ENCODE results near the gene DGKQ.
"Not testable (repeated sequence)": the region's sequence is repeated elsewhere in the genome, so short reads cannot be mapped to it uniquely, and the experiment has no call there.

The DGKQ gene

DNA sequence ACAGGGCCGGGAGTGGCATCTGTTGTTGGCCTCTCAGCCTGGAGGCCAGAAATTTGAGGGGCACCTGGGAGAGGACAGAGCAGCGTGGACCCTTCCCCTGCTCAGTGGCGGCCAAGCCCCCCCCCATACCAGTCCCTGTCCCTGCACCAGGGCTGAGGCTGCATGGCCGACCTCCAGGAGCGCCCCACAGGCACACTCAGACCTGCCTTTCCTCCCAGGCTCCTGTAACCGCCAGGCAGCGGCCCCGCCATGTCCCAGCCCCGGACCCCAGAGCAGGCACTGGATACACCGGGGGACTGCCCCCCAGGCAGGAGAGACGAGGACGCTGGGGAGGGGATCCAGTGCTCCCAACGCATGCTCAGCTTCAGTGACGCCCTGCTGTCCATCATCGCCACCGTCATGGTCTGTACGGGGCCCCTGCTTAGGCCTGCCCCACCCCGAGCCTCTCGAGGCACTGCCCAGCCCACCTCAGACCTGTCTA lies 25.8 kb downstream of the DGKQ start:
- DNase-seq = no peak

DNA sequence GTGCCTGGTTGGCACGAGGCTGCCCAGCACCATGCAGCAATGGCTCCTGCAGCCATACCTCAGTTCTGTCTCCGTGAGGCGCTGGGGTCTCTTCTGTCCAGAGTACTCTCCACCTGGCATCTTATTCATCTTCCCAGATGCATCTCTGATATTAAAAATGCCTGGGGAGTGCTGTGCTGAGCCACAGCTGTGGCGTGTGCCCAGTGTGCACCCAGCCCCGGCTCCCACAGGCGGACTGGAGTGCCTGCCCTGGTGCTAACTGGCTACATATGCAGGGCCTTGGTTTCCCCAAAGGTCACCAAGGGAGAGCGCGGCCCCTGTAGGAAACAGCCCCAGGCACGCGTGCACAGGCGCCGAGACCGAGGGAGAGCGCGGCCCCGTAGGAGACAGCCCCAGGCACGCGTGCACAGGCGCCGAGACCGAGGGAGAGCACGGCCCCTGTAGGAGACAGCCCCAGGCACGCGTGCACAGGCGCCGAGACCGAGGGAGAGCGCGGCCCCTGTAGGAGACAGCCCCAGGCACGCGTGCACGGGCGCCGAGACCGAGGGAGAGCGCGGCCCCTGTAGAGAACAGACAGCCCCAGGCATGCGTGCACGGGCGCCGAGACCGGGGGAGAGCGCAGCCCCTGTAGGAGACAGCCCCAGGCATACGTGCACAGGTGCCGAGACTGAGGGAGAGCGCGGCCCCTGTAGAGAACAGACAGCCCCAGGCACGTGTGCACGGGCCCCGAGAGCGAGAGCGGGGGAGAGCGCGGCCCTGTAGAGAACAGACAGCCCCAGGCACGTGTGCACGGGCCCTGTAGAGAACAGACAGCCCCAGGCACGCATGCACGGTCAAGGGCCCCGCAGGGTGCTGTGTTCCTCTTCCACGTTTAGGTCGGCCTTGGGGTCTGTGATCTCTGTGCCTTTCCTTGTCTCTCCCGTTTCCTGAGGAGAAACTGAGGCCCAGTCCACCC lies 26.6 kb downstream of the DGKQ start:
- no peak for DNase-seq

DNA sequence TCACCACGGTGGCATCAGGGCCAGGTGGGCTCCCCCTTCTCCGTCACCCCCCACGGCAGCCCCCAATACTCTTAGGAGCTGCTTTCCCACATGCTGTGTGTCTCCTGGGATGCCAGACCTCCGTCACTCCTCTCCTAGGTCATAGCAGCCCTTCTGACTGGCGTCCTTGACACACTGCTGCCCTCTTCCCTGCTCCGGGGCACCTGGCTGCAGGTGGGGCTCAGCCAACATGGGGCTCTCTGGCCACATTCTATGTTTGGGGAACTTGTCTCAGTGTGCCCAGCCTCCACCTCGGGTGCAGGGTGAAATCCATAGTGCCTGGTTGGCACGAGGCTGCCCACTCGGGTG lies 27.3 kb downstream of the DGKQ start:
- DNase-seq = no peak

DNA sequence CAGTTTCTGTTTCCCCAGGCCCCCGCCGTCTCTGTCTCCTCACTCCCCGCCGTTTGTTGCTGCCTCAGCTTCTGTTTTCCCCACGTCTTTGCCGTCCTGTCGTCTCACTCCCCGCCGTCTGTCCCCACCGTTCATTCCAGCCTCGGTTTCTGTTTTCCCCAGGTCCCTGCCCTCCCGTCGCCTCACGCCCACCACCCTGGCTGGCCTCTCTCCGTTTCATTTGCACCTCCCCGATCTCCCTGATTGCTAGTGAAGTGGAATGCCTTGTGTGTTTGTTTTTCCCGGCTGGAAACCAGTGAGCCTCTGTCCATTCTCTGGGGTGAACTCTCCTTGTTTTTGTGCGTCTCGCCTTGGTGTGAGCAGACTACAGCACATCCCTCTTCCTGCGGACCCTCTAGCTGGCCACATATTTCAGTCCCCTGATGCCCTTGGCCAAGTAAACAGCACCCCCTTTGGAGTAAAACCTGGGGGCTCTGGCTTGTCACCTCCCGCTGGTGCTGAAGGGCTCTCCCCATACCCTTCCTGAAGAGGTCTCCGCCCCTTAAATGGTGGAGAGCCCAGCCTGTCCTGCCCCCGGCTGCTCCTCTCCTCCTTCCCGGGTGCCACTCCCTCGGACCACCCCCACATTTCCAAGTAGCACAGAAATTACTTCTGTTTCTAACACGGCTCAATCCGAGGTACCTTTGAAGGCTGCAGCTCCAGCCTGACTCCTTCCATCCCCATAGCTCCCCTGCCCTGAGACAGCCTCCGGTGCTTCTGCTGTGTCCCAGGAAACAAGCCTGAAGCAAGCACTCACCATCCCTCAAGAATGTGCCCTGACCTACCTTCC lies 27.9 kb downstream of the DGKQ start:
- no peak for DNase-seq

DNA sequence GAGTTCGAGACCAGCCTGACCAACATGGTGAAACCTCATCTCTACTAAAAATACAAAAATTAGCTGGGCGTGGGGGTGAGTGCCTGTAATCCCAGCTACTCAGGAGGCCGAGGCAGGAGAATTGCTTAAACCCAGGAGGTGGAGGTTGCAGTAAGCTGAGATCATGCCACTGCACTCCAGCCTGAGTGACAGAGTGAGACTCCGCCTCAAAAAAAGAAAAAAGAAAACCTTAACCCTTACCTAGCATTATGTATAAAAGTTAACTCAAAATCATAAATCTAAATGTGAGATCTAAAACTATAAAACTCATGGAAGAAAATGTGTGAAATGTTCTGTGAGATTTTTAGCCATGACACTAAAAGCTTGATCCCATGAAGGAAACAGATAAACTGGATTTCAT lies 33.9 kb downstream of the DGKQ start:
- not testable (repeated sequence) for DNase-seq

DNA sequence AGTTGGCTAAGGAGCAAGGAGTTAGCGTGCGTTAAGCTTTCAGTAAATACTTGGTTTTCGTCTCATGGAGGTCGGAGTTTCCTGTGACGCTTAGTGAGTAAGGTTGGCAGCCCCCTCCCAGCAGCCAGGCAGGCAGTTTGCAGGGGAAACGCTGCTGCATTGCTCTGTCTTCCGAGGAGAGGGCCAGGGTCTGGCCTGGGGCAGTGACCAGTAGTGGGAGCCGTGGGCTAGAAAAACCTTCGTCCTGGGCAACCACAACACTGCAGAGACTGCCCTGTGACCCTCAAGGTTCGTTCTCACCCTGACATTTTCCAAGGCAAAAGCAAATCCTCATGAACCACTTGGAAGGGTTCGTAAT lies 40.7 kb downstream of the DGKQ start:
- no peak for DNase-seq

DNA sequence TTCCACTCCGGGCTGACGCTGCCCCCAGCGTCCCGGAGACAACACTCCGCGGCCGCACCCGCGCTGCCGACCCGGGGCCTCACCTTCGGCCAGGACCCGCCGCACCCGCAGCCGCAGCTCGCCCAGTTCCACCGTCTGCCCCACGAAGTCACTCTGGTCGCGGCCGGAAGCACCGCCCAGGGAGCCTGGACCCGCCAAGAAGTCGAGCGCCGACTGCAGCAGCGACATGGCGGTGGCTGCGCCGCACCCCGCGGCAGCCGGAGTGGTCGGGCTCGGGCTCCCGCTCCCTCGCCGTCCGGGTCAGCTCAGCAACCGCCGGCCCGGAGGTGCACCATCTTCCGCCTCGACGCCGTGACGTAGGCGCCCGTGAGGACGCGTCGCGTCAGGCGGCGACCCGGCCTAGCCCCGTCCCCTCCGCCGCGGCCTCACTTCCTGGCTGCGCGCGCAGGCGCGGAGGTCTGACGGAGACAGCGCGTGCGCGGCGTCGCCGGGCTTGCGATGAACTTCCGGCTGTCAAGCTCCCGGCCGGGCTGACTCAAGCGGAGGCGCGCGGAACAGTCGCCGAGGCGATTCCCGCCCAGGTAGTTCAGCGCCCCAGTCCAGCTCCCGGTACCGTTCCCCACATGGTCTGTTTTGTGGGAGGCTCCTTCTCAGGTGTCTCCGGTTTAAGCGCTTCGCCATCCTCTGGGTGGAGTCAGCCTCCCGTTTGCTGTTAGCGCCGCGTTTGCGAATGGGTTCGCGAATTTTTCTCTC lies 41.2 kb downstream of the DGKQ start, which contains the start of the genes GAK and TMEM175:
TSS of gene GAK (minus strand) at position 357 of the 753 bp plus-strand sequence. CDS start at position 228, 129 bp downstream.
TSS of gene TMEM175 (plus strand) at position 501 of the 753 bp plus-strand sequence. CDS start 15,280 bp downstream, outside the sequence.
- peak; percentile 55 for DNase-seq

DNA sequence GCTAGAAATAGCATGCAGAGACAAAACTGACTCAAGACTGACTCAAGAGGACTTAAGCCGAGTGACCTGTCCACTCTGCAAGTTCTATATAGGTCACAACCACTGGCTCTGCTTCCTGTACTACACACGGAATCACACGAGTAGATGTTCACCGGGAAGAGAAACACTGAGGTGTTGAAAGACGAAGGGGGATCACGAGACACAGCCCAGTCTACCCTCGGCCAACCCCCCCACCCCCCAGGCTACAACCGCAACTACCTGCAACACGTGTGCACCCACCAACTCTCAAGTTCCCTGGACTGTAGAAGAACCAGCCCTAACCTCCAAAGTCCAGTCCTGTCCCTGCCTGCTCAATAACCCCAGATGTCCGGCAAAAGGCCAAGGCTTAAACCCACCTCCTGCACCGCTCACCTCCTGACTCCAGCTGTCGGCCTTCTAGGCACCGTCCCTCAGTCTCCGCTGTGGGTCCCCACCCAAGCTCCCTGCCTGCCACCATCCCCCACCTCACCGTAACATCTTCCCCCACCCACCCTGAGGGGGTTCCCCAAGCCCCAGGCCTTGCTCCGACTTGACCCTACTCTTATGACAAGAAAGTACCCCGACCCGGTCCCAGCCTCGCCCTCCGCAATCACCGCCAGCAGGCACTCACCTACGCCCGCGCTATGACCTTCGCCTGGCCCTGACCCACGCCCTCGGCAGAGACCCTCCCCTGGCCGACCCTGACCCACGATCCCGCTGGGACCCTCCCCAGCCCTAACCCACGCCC lies 42.0 kb downstream of the DGKQ start:
- DNase-seq = no peak

DNA sequence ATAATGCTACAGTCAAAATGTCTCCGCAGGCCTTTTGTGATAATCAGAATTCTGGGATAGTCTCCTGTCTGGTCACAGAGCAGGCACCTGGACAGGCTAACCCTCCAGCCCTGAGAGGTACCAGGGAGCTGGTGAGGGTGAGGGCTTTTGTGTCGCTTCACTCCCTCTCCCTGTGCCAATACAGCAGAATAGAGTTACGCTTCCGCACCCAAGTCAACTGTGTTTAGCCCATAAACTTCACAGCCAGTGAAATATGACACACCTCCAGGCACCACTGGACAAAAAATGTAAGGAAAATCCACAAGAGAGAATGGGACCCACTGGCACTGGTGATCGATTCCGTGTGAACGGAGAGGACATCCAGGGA lies 42.6 kb downstream of the DGKQ start:
- DNase-seq = no peak

DNA sequence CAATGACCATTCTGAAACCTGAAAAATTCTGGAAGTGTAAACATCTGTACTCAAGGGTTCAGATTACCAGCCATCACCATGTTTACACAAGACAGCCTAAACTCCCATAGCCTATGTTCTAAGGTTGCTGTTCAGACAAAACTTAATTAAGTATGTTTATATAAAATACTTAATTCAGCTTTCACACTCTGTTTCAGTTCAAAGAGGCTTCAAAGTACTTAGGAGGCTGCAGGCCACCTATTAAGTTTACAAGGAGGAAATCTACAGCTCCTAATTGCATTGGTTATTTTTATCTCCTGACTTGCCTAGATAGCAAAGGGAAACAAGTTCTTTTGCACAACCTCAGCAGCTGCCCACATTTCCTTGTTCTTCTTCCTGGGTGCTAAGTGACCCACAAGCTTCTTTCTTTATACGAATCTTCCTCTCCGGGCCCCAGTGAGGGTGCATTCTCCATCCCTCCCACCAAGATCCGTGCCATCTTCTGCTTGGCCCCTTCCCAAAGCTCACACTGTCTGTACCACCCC lies 43.3 kb downstream of the DGKQ start:
- no peak for DNase-seq

DNA sequence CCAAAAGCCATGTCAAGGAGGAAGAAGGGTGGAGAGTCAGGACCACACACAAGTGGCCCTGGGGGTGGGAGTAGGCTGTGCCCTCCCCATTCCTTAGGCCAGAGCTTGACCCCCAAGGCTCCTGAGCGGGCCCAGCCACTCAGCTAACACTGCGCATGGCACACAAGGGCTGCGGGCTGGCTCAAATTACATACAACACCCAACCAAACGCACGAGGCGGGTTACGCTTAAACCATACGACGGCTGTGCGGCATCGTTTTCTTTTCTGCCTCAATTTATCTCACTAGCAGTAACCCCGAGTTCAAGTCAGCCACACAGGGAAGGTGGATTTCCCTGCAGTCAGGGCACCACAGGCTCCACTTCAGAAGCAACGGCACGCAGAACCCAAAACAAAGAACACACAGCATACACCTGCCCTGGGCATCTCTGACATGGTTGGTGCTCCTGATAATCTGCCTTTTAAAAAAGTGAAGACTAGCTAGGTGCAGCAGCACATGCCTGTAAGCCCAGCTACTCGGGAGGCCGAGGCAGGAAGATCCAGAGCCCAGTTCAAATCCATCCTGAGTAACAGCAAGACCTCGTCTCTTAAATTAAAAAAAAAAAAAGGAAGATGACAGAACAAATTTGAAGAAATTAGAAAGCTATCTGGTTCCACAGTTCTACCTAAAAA lies 44.1 kb downstream of the DGKQ start:
- DNase-seq = no peak

DNA sequence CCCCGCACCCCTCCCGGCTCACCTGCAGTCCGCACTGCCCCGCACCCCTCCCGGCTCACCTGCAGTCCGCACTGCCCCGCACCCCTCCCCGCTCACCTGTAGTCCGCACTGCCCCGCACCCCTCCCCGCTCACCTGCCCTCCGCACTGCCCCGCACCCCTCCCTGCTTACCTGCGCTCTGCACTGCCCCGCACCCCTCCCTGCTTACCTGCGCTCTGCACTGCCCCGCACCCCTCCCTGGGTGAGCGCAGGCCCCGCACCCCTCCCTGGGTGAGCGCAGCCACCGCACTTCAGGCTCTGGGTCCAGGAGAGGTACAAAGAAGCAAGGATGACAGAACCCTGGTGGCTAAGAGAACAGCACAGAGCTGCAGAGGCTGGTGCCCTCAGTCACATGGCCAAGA lies 45.8 kb downstream of the DGKQ start:
- not testable (repeated sequence) for DNase-seq

DNA sequence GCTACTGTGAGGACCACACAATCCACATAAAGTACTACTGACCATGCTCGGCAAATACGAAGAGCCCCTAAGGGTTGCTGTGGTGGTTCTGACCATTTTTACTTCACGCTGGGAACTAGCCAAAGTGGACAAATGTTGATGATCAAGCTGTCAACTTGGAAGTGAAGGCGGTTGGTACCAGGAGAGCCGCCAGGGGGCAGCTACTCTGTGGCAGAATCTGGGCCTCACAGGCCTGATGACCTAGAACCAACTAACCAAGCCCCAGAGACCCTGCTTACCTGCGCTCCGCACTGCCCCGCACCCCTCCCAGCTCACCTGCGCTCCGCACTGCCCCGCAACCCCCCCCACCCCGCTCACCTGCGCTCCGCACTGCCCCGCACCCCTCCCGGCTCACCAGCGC lies 46.8 kb downstream of the DGKQ start:
- DNase-seq = no peak

DNA sequence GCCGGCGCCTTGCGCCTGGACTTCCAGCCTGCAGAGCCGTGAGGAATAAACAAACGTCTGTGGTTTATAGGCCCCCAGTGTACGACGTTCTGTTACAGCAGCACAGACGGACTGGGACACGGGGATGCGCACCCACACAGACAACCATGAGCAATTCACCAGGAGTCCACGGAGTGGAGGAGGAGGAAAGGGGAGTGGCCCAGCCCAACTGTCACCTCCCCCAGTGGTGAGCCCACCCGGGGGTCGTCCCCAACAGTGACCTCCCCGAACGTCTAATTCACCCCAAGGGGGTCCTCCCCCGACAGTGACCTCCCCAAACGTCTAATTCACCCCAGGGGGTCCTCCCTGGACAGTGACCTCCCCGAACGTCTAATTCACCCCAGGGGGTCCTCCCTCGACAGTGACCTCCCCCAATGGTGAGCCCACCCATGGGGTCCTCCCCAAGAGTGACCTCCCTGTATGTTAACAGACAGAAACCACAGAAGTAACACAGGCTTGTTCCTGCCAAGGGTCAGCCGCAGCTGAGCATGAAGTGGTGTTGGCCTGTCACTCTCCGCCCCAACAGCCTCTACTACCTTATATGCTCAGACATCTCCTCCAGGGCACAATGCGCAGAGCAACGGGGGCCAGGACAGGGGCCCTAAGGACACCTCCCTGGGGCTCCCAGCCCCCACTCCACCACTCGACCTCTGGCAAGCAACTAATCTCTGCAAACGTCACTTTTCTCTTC lies 47.4 kb downstream of the DGKQ start:
- no peak for DNase-seq

DNA sequence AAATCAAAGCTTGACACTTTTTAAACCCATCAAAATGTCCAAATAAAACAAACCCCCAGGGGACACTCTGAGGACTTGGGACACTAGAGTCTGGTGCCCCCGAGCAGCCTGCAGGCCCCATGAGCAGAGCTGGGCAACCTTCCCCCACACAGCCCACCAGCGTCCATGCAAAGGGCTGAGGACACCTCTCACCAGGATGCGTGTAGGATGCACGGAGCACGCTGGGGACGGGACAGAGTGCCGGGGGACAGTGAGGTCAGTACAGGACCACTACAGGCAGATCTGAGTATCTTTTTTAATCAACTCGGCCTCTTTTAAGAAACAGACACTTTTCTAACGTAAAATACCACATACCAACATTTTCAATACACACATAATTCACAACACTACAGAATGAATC lies 48.2 kb downstream of the DGKQ start:
- DNase-seq = no peak

DNA sequence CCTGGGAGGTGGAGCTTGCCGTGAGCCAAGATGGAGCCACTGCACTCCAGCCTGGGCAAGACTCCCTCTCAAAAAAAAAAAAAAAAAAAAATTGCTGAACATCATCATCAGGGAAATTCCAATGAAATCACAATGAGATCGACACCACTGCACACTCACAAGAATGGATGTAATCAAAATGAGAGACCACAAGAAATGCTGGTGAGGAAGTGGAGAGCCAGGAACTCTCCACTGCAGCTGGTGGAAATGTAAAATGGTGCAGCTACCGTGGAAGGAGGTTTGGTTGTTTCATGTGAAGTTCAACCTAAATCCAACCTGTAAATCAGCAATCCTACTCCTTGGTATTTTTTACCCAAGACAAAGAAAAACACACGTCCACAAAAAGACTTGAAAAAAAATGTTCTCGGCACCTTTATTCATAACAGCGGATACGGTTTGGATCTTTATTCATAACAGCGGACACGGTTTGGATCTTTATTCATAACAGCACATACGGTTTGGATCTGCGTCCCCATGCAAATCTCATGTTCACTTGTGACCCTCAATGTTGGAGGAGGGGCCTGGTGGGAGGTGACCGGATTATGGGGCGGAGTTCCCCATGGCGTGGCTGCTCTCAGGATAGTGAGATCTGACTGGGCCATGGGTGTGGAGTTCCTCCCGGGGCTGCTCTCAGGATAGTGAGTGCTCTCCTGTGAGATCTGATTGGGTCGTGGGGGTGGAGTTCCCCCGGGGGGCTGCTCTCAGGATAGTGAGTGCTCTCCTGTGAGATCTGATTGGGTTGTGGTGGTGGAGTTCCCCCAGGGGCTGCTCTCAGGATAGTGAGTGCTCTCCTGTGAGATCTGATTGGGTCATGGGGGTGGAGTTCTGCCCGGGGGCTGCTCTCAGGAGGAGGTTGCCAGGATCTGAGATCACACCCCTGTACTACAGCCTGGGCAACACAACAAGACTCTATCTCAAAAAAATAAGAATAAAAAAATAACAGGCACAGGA lies 49.0 kb downstream of the DGKQ start:
- DNase-seq = no peak

DNA sequence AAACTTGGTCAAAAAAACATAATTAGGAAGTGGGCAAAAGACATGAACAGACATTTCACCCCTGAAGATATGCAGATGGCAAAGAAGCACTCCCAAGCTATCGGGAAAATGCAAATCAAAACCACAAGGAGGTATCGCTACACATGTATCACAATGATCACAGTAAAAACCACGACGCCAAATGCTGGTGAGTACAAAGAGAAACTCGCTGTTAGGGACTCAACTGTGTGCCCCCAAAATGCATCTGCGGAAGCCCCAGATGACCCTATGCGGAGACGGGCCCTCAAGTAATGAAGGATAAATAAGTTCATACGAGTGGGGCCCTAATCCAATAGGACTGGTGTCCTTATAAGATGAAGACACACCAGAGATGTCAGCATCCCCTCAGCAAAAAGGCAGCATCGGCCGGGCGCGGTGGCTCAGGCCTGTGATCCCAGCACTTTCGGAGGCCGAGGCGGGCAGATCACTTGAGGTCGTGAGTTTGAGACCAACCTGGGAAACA lies 51.5 kb downstream of the DGKQ start:
- DNase-seq = no peak

DNA sequence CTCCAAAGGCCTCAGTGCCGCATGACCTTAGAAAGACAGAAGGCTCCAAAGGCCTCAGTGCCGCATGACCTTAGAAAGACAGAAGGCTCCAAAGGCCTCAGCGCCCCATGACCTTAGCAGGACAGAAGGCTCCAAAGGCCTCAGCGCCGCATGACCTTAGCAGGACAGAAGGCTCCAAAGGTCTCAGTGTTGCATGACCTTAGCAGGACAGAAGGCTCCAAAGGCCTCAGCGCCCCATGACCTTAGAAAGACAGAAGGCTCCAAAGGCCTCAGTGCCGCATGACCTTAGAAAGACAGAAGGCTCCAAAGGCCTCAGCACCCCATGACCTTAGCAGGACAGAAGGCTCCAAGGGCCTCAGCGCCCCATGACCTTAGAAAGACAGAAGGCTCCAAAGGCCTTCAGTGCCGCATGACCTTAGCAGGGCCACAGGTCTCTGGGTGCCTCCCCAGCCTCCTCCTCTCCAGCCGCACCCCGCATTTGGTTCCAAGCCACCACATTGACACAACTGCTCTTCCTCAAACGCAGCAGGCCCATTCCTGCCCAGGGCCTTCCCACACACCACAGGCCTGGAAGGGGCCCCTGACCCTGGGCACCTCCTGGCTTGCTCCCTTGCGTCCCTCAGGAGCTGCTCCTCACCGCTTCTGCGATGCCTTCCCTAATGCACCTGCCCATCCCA lies 54.2 kb downstream of the DGKQ start:
- not testable (repeated sequence) for DNase-seq

DNA sequence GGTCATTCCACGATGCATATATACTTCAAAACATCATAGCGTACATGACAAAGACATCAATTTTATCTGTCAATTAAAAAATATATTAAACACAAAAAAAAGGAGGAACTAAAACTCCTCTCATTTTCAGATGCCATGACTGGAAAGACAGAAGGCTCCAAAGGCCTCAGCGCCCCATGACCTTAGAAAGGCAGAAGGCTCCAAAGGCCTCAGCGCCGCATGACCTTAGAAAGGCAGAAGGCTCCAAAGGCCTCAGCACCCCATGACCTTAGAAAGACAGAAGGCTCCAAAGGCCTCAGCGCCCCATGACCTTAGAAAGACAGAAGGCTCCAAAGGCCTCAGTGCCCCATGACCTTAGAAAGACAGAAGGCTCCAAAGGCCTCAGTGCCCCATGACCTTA lies 54.8 kb downstream of the DGKQ start:
- not testable (repeated sequence) for DNase-seq
